CD4-positive, alpha-beta T cell treated with Interleukin-10 for 1 hour (primary cell): ENCODE measurements around the gene PSMC5.
A peak's percentile ranks its signal among the peaks of the same experiment; 100 is the strongest.

ENCODE experiments used
- DNase-seq: peaks from one replicate; pipeline ENCODE4 v3.0.0-alpha.2; 2020

The PSMC5 gene

GRCh38 chr17:63821804-63822203, 5.4 kb upstream of the PSMC5 start:
- DNase-seq, result no peak

- DNase-seq, result no peak
These were observed 4.7 kb upstream of the PSMC5 start for GRCh38 chr17:63822537-63822936.

- no peak for DNase-seq
These were observed 3.4 kb upstream of the PSMC5 start for GRCh38 chr17:63823659-63824331.

GRCh38 chr17:63824362-63824761, 2.9 kb upstream of the PSMC5 start:
- DNase-seq, result no peak

GRCh38 chr17:63826468-63827001, 696 bp upstream of the PSMC5 start:
- no peak for DNase-seq

GRCh38 chr17:63827801-63828221, 580 bp downstream of the PSMC5 start:
- DNase-seq, result no peak

- no peak for DNase-seq
These were observed 1.7 kb downstream of the PSMC5 start for GRCh38 chr17:63828936-63829335.

GRCh38 chr17:63830278-63830677, 3.0 kb downstream of the PSMC5 start:
- no peak for DNase-seq

GRCh38 chr17:63830904-63831491, 3.8 kb downstream of the PSMC5 start:
- DNase-seq, result no peak

- DNase-seq, result no peak
These were observed 4.3 kb downstream of the PSMC5 start for GRCh38 chr17:63831505-63831904.

GRCh38 chr17:63832014-63832413, 4.8 kb downstream of the PSMC5 start:
- DNase-seq, result no peak

- DNase-seq, result no peak
These were observed 5.2 kb downstream of the PSMC5 start for GRCh38 chr17:63832455-63832854.

- no peak for DNase-seq
These were observed 6.0 kb downstream of the PSMC5 start for GRCh38 chr17:63833026-63833740.

- no peak for DNase-seq
These were observed 6.6 kb downstream of the PSMC5 start for GRCh38 chr17:63833741-63834373.

- DNase-seq, result peak; percentile 78
These were observed 7.4 kb downstream of the PSMC5 start for GRCh38 chr17:63834431-63835166.

GRCh38 chr17:63835167-63835720, 8.0 kb downstream of the PSMC5 start:
- no peak for DNase-seq

- no peak for DNase-seq
These were observed 9.6 kb downstream of the PSMC5 start for GRCh38 chr17:63836811-63837210.

GRCh38 chr17:63837480-63837879, 10.2 kb downstream of the PSMC5 start:
- DNase-seq, result no peak

- no peak for DNase-seq
These were observed 10.8 kb downstream of the PSMC5 start for GRCh38 chr17:63837962-63838600.

GRCh38 chr17:63838631-63839171, 11.5 kb downstream of the PSMC5 start:
- DNase-seq, result no peak

GRCh38 chr17:63840591-63841349, 13.5 kb downstream of the PSMC5 start:
- DNase-seq, result no peak
